Measurements from ENCODE around the gene PLAGL2. TPM values are rescaled to one million over a fixed set of nuclear protein-coding genes. Genes with fewer than 3 reads are reported as not detected.

The PLAGL2 gene
- total RNA-seq, 1 donor from 2014 or later = 7.3 TPM

DNA sequence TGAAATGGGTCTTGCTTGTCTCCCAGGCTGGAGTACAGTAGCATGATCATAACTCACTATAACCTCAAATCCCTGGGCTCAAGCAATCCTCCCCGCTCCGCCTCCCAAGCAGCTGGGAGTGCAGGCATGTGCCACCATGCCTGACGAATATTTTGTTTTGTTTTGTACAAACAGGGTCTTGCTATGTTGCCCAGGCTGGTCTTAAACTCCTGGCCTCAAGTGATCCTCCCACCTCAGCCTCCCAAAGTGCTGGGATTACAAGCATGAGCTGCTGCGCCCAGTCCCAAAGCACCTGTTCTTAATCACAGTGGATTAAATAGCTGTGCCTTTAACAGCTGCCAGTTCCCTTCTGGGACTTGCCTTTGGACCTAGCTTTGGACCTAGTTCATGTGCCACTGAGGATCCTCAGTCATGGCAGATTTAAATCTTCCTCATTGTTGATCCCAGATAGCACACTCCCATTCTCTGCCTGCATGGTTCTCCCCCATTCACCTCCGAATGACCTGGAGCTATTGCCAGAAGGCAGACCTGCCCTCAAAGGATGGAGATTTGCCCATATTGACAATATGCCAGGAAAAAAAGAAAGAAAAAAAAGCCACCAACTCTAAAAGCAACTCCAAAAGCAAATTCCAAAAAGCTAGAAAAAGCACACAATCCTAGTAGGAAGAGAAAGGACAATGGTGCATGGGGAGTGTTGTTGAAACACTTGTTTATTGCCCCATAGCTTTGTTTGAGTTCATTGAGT lies 10.8 kb upstream of the PLAGL2 start:
- no peaks in the 10 kb centered on the region for H3K4me1 ChIP-seq
- intact Hi-C loops (cut with micrococcal nuclease) = no loop called here
- H3K36me3 ChIP-seq = peaks cover 90% of the 10 kb centered on the region
- no peak overlapping the region for H3K27ac ChIP-seq (replicated peaks)
- no peak overlapping the region for H3K4me3 ChIP-seq
- H3K9me3 ChIP-seq (replicated peaks) = no peaks in the 10 kb centered on the region
- no peak for DNase-seq
- TF ChIP-seq, protein P1, sequence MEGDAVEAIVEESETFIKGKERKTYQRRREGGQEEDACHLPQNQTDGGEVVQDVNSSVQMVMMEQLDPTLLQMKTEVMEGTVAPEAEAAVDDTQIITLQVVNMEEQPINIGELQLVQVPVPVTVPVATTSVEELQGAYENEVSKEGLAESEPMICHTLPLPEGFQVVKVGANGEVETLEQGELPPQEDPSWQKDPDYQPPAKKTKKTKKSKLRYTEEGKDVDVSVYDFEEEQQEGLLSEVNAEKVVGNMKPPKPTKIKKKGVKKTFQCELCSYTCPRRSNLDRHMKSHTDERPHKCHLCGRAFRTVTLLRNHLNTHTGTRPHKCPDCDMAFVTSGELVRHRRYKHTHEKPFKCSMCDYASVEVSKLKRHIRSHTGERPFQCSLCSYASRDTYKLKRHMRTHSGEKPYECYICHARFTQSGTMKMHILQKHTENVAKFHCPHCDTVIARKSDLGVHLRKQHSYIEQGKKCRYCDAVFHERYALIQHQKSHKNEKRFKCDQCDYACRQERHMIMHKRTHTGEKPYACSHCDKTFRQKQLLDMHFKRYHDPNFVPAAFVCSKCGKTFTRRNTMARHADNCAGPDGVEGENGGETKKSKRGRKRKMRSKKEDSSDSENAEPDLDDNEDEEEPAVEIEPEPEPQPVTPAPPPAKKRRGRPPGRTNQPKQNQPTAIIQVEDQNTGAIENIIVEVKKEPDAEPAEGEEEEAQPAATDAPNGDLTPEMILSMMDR (IDR thresholded peaks at IDR 0.05; ENCODE audit: borderline replicate concordance) = no peak
- H3K27me3 ChIP-seq (ENCODE audit: low read depth) = no peaks in the 10 kb centered on the region

DNA sequence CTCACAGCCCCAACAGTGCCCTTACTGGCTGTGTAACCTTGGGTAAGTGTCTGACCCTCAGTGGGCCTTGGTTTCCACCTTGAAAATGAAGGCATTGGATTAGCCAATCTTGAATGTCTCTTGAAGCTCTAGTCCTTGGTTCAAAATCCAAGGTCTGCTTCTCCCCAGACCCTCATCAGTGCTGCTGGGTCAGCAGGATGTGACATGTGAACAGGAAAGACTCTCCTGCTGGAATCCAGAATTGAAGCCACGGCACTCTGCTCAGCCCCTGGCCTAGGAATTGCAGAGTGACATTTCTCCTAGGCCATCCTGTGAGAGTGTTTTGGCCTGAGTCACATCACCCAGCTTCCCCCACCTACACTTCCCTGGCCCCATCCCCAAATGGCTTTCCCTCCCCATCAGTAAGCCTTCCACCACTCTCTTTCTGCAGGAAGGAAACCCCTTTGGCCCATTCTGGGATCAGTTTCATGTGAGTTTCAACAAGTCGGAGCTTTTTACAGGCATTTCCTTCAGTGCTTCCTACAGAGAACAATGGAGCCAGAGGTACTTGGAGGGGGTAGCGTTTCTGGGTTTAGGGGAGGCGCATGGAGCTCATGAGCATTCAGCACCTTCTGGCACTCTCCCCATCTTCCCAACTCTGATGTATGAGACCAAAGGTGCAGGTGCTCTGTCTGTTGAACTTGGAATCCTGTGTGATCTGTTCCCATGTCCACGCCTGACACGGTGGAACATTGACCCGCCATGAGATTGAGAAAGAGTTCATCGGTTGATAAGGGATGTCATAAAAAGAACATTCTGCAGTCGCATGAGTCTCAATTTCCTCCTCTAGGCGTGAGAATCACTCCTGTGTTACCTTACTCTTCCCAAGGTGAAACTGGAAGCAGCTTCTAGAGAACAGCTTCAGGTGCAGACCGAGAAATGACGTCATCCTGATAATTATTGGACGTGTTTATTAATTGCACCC lies 8.9 kb upstream of the PLAGL2 start:
- Histone ChIP-seq H3K27me3 (ENCODE audit: low read depth) (no peaks in the 10 kb centered on the region), H3K9me3 (replicated peaks) (no peaks in the 10 kb centered on the region), H3K27ac (replicated peaks) (no peak overlapping the region), H3K4me1 (no peaks in the 10 kb centered on the region), H3K36me3 (peaks cover 89% of the 10 kb centered on the region), H3K4me3 (no peak overlapping the region)
- intact Hi-C loops (cut with micrococcal nuclease) = no loop called here
- TF ChIP-seq, protein P1 (IDR thresholded peaks at IDR 0.05; ENCODE audit: borderline replicate concordance) = no peak
- DNase-seq = no peak

DNA sequence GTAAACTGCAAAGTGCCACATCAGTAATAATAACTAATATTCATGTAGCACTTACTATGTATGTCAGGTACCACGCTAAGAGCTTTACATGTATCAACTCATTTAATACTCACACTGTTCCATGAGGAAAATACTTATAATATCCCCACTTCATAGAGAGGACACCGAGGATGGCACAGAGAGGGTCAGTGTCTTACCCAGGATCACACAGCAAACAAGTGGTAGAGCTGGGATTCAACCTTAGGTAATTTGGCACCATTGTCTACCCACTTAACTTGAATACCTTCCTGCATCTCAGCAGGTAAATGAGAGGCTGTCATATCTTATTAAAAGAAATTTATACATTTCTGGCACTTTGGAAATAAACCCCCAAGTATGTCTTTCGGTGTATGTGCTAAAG lies 8.2 kb upstream of the PLAGL2 start:
- DNase-seq = no peak
- no peaks in the 10 kb centered on the region for H3K27me3 ChIP-seq (ENCODE audit: low read depth)
- no peak overlapping the region for H3K27ac ChIP-seq (replicated peaks)
- intact Hi-C loops (cut with micrococcal nuclease) = no loop called here
- no peak overlapping the region for H3K4me3 ChIP-seq
- TF ChIP-seq, protein P1 (IDR thresholded peaks at IDR 0.05; ENCODE audit: borderline replicate concordance) = no peak
- peaks cover 83% of the 10 kb centered on the region for H3K36me3 ChIP-seq
- H3K4me1 ChIP-seq = no peaks in the 10 kb centered on the region
- no peaks in the 10 kb centered on the region for H3K9me3 ChIP-seq (replicated peaks)

DNA sequence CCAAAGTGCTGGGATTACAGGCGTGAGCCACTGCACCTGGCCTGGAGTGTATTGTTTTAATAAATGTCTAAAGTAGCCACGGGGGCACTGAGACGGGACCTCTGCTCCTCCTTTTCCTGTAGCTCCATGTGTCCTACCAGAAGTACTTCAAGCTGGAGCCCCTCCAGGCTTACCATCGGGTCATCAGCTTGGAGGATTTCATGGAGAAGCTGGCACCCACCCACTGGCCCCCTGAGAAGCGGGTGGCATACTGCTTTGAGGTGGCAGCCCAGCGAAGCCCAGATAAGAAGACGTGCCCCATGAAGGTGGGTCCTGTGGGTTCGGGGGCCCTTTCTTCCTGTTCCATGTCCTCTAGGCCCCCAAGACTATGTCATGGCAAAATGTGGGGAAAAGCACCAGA lies 7.6 kb upstream of the PLAGL2 start:
- no peaks in the 10 kb centered on the region for H3K27me3 ChIP-seq (ENCODE audit: low read depth)
- intact Hi-C loops (cut with micrococcal nuclease) = no loop called here
- peaks cover 82% of the 10 kb centered on the region for H3K36me3 ChIP-seq
- no peak overlapping the region for H3K27ac ChIP-seq (replicated peaks)
- no peaks in the 10 kb centered on the region for H3K4me1 ChIP-seq
- TF ChIP-seq, protein P1 (IDR thresholded peaks at IDR 0.05; ENCODE audit: borderline replicate concordance) = no peak
- H3K4me3 ChIP-seq = no peak overlapping the region
- no peaks in the 10 kb centered on the region for H3K9me3 ChIP-seq (replicated peaks)
- DNase-seq = no peak

DNA sequence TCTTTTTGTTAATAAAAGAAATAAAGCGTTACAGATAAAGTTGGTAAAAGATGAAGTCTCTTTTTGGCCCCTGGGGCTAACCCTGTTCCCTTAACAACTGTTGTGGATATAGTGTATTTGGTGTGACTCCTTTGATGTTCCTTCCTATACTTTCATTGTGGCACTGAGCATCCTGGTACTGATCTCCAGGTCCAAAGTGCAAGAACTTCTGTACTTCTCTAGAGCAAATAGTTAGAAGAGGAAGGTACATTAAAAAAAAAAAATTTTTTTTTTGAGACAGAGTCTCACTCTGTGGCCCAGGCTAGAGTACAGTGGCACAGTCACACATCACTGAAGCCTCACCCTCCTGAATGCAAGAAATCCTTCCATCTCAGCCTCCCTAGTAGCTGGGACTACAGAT lies 6.3 kb upstream of the PLAGL2 start:
- no peak for DNase-seq
- H3K27me3 ChIP-seq (ENCODE audit: low read depth) = no peaks in the 10 kb centered on the region
- intact Hi-C loops (cut with micrococcal nuclease) = no loop called here
- H3K36me3 ChIP-seq = peaks cover 76% of the 10 kb centered on the region
- no peaks in the 10 kb centered on the region for H3K9me3 ChIP-seq (replicated peaks)
- TF ChIP-seq, protein P1 (IDR thresholded peaks at IDR 0.05; ENCODE audit: borderline replicate concordance) = no peak
- no peak overlapping the region for H3K4me3 ChIP-seq
- H3K4me1 ChIP-seq = peaks cover 7% of the 10 kb centered on the region
- H3K27ac ChIP-seq (replicated peaks) = no peak overlapping the region
